ENCODE data around the gene KDM3A.

- TF ChIP-seq POLR2AphosphoS5 (IDR thresholded peaks at IDR 0.05; ENCODE audit: low read depth, low read length) (no peak), POLR2A (IDR thresholded peaks at IDR 0.05; ENCODE audit: low read depth, low read length) (no peak)
These were observed 29.8 kb upstream of the KDM3A start for GRCh38 chr2:86411396-86411795.

Data from GM12892 (cell line).